PFSK-1 (cell line): Measurements from ENCODE around the gene GRIK1.

Experiments
- FOXP2 ChIP-seq: optimal IDR thresholded peaks from 2 replicates; pipeline ENCODE3; 2011; ENCODE audit warnings: borderline replicate concordance, control low read depth, inconsistent platforms; ENCODE audit not compliant: insufficient read depth; ENCODE audit errors: extremely low read length, extremely low read depth
- POLR2AphosphoS5 ChIP-seq: IDR thresholded peaks from 2 replicates; pipeline ENCODE4 v1.6.1; 2012; ENCODE audit warnings: low read depth, mild to moderate bottlenecking, control low read depth, low read length, moderate library complexity
- SIN3A ChIP-seq: IDR thresholded peaks from 2 replicates; pipeline ENCODE4 v1.6.1; 2012; ENCODE audit warnings: mild to moderate bottlenecking, low read length, moderate library complexity, borderline replicate concordance; ENCODE audit not compliant: insufficient read depth
- TAF1 ChIP-seq: IDR thresholded peaks from 2 replicates; pipeline ENCODE4 v1.6.1; 2012; ENCODE audit warnings: low read length, control low read depth, borderline replicate concordance; ENCODE audit not compliant: insufficient read depth
- TF ChIP-seq, protein P1 (sequence below), 2 experiments: IDR thresholded peaks; 2 replicates each; pipeline versions ENCODE4 v1.6.1 to v1.8.0; 2011 to 2012; ENCODE audit warnings: low read depth in 2 of 2, low read length in 2 of 2, control low read depth in 1 of 2, inconsistent platforms in 1 of 2, mild to moderate bottlenecking in 1 of 2, moderate library complexity in 1 of 2; ENCODE audit not compliant: insufficient read depth in 1 of 2

Gene GRIK1

DNA sequence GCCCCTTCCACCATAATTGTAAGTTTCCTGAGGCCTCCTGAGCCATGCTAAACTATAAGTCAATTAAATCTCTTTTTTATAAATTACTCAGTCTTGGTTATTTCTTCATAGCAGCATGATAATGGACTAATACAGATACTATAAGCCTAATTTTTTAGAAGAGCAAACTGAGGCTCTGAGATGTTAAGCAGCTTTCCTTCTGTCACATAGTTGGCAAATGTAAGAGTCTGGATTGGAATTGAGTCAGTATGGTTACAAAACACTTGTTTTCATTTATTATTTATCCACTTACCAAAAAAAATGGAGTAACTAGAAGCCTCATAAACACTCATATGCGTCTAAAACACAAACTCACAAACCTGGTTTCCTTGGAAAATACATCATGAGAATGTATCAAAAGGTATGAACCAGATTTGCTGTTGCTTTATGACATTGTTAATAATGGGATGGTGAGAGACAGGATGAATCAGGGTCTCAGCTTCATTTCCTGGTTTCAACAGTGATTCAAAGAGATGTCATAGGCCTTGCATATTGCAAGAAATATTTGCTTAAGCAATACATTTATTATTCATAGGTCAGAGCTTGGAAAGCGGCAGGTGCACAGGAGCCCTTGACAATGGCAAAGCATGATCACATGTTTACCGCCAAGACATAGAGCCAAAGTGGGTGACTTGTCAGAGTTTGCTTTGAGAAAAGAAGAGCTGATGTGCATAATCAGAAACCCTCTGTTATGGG, 221.5 kb downstream of the GRIK1 start:
- TF ChIP-seq, protein P1, sequence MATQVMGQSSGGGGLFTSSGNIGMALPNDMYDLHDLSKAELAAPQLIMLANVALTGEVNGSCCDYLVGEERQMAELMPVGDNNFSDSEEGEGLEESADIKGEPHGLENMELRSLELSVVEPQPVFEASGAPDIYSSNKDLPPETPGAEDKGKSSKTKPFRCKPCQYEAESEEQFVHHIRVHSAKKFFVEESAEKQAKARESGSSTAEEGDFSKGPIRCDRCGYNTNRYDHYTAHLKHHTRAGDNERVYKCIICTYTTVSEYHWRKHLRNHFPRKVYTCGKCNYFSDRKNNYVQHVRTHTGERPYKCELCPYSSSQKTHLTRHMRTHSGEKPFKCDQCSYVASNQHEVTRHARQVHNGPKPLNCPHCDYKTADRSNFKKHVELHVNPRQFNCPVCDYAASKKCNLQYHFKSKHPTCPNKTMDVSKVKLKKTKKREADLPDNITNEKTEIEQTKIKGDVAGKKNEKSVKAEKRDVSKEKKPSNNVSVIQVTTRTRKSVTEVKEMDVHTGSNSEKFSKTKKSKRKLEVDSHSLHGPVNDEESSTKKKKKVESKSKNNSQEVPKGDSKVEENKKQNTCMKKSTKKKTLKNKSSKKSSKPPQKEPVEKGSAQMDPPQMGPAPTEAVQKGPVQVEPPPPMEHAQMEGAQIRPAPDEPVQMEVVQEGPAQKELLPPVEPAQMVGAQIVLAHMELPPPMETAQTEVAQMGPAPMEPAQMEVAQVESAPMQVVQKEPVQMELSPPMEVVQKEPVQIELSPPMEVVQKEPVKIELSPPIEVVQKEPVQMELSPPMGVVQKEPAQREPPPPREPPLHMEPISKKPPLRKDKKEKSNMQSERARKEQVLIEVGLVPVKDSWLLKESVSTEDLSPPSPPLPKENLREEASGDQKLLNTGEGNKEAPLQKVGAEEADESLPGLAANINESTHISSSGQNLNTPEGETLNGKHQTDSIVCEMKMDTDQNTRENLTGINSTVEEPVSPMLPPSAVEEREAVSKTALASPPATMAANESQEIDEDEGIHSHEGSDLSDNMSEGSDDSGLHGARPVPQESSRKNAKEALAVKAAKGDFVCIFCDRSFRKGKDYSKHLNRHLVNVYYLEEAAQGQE (IDR thresholded peaks at IDR 0.05; ENCODE audit: insufficient read depth in 1 of 2, low read depth in 2 of 2, low read length in 2 of 2): no peak
- TF ChIP-seq TAF1: no peak

GRCh38 chr21:29717659-29718058, 222.1 kb downstream of the GRIK1 start:
- TF ChIP-seq FOXP2: no peak
- TF ChIP-seq, protein P1 (IDR thresholded peaks at IDR 0.05; ENCODE audit: insufficient read depth in 1 of 2, low read depth in 2 of 2, low read length in 2 of 2): no peak
- TF ChIP-seq POLR2AphosphoS5: no peak
- no peak for TF ChIP-seq SIN3A
- TF ChIP-seq TAF1: no peak

- TF ChIP-seq, protein P1 (IDR thresholded peaks at IDR 0.05; ENCODE audit: insufficient read depth in 1 of 2, low read depth in 2 of 2, low read length in 2 of 2): no peak
- TF ChIP-seq SIN3A (no peak), TAF1 (no peak), POLR2AphosphoS5 (no peak), FOXP2 (no peak)
These were observed 223.0 kb downstream of the GRIK1 start for GRCh38 chr21:29716753-29717152.

DNA sequence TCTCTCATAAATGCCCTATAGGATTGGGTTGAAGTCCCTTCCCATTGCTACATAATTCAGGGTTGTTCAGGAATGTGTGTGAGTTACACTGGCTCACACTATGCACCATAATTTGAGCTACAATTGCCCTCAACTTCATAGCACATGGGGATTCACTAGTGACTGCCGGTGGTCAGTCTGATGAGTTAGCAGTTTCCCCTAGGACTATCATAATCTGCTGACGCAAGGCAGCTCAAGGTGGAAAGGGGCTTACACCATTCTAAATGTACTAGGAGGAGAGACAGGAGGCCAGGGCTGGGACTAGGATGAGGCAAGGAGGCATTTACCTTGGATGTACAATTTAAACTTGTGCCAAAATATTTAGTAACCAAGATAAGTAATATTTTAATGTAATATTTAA, 224.7 kb downstream of the GRIK1 start:
- TF ChIP-seq SIN3A: no peak
- no peak for TF ChIP-seq TAF1
- TF ChIP-seq FOXP2: no peak
- no peak for TF ChIP-seq POLR2AphosphoS5
- TF ChIP-seq, protein P1 (IDR thresholded peaks at IDR 0.05; ENCODE audit: insufficient read depth in 1 of 2, low read depth in 2 of 2, low read length in 2 of 2): no peak

GRCh38 chr21:29712818-29713217, 227.0 kb downstream of the GRIK1 start:
- TF ChIP-seq, protein P1 (IDR thresholded peaks at IDR 0.05; ENCODE audit: insufficient read depth in 1 of 2, low read depth in 2 of 2, low read length in 2 of 2): no peak
- TF ChIP-seq TAF1 (no peak), FOXP2 (no peak), SIN3A (no peak), POLR2AphosphoS5 (no peak)
